GM19238 (cell line): Measurements from ENCODE around the gene ZNF316.
"Not testable (repeated sequence)": the region's sequence is repeated elsewhere in the genome, so short reads cannot be mapped to it uniquely, and the experiment has no call there.

Experiments
- DNase-seq: peaks from one replicate; pipeline ENCODE4 v3.0.0; 2011; ENCODE audit warnings: low spot score; ENCODE audit not compliant: insufficient read length

Gene ZNF316

DNA sequence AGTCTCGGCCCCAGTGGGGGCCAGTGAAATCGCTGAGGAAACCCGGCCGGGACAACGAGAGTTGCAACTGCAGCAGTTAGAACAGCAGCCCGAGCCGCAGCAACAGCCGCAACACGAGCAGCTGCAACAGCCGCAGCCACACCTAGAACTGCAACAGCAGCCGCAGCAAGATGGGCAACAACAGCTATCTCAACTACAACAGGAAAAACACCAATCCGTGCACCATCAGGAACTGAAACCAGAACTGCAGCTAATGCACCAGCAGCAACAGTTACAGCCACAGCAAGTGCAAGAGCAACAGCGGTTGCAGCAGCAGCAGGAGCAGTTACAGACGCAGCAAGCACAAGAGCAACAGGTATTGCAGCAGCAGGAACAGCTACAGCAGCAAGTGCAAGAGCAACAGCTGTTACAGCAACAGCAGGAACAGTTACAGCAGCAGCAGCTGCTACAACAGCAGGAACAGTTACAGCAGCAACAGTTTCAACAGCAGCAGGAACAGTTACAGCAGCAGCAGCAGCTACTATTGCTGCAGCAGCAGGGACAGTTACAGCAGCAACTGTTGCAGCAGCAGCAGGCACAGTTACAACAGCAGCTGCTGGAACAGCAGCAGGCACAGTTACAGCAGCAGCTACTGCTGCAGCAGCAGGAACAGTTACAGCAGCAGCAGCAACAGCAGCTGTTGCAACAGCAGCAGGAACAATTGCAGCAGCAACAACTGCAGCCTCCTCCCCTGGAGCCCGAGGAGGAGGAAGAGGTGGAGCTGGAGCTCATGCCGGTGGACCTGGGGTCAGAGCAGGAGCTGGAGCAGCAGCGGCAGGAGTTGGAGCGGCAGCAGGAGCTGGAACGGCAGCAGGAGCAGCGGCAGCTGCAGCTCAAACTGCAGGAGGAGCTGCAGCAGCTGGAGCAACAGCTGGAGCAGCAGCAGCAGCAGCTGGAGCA lies 15.7 kb upstream of the ZNF316 start:
- DNase-seq, result no peak

DNA sequence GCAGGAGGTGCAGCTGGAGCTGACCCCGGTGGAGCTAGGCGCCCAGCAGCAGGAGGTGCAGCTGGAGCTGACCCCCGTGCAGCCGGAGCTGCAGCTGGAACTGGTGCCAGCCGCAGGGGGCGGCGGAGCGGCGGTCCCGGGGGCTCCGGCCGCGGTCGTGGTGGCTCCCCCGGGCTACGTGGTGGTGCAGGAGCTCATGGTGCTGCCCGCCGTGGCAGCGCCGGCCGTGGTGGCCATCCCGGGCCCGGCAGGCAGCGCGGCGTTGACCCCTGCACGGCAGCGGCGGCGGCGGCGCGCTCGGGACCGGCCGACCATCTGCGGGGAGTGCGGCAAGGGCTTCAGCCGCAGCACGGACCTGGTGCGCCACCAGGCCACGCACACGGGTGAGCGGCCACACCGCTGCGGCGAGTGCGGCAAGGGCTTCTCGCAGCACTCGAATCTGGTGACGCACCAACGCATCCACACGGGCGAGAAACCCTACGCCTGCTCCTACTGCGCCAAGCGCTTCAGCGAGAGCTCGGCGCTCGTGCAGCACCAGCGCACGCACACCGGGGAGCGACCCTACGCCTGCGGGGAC lies 14.9 kb upstream of the ZNF316 start:
- no peak for DNase-seq

DNA sequence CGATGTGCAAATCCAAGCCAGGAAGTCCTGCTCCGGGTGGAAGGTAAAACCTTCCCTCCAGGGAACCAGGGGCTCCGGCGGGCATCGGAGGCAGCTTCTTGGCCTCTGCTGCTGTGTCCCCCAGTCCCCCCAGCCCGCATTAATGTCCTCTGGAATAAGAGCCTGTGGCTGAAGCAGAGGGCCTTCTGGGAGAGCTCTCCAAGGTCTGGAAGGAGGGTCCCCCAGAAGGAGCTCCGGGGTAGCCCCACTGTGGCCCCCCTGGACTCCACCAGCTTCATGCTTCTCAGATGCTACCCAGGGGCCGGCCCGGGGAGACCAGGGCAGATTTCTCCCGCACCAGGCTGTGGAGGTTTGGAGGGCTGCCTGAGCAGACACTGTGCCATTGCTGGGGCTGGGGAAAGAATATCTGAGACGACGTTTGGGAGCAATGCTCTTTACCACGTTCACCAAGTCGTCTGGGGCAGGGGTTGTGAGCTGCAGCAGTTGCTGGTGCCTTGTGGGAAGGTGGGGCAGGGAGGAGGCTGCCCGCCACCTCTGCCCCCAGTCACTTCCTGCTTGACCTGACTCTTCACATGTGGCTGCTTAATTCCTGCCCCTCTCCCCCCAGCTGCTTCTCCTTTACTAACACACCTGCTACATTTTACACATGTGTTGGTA lies 13.4 kb upstream of the ZNF316 start:
- peak; percentile 40 for DNase-seq

GRCh38 chr7:6624246-6624611 lies 12.9 kb upstream of the ZNF316 start:
- DNase-seq, result no peak

DNA sequence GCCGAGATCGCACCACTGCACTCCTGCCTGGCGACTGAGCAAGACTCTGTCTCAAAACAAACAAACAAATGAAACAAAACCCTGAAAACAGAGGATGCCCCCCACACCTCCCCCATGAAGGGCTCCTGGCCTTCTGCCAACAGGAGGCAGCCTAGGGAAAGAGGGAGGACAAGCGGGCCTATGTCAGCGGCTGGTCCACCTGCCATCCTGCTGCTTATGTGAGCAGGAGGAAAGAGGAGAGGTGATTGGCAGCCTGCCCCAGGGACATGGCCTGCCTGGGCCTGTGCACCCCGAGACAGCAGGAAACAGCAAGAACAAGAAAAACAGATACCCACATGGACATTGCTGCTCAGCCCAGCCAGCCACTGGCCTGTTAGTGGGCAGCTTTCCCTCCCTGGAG lies 9.1 kb upstream of the ZNF316 start:
- DNase-seq, result no peak

DNA sequence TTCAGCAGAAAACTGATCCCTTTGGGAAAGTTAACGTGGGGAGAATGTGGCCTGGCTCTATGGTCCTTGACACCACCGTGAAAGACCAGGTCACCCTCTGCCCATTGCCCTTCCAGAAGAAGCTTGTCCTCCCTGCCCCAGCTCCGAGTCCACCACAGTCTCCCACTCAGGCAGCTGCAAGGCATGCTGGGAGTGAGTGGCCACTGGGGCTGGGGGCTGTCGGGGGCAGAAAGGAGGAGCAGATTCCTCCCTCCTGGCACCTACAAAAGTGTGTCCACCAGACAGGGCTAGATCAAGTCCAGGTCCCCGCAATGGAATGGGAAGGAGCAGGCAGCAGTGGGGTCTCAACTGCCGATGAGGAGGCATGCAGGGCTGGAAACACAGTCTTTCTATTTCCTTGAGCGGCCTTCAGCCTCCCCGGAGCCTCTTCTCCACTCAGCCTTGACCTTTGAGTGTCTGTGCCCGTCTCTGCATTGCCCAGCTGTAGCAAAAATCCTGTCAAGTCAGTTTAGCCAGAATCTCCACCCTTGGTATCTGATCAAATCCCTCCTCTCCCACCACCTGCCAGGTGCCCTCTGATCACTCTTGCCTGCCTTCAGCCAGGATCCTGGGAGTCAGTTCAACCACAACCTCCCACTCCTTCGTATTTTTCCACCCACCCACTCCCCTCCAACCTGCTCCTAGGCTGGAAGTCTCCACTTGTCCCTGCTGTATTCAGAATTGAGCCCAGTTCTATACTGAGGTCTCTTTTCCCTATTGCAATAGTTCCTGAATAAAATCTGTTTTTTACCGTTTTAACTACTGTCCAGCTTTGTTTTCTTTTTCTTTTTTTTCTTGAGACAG lies 6.9 kb upstream of the ZNF316 start:
- DNase-seq, result no peak

GRCh38 chr7:6631605-6632004 lies 5.5 kb upstream of the ZNF316 start:
- no peak for DNase-seq

DNA sequence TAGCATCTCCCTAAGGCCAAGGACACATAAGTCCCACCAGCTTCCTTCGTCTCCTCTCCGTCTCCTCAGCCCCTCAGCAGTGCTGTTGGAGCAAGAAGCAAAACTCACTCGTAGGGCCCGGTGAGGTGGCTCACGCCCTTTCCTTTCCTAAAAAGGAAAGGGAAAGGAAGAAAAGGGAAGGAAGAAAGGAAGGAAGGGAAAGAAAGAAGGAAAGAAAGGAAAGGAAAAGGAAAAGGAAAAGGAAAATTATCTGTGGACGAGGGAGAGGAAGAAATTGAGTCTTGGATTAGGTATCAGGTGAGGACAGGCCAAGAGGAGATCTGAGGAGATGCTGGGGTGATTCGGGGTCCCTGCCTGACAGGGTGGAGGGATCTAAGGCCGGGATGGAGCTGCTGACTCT lies 3.1 kb upstream of the ZNF316 start:
- no peak for DNase-seq

DNA sequence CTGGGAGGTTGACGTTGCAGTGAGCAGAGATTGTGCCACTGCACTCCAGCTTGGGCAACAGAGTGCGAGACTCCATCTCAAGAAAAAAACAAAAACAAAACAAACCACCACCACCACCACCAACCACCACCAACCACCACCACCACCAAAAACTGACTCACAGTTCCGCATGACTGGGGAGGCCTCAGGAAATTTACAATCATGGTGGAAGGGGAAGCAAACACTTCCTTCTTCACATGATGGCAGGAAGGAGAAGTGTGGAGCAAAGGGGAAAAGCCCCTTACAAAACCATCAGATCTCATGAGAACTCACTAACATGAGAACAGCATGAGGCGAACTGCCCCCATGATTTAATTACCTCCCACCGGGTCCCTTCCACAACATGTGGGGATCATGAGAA lies 2.1 kb upstream of the ZNF316 start:
- DNase-seq, result not testable (repeated sequence)

GRCh38 chr7:6637544-6638229 lies 569 bp downstream of the ZNF316 start:
- peak; percentile 95 for DNase-seq

DNA sequence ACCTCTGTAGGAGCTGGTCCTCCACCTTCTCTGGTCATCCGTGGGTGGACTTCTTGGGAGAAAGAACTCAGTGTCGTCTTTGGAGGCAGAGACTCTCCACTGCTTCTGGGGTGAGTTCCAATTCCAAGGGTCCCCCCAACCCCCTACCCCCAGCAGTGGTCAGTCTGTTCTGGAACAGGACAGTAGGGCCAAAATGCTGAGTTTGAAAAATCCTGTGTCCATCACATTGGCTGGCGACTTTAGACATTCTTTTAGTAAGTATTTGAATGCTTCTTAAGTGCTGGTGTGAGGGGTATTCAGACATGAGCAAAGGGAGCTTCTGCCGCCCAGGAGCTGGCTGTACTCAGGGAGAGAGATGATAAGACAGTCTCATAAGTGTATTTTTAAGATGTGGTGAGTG lies 1.9 kb downstream of the ZNF316 start:
- no peak for DNase-seq

- DNase-seq, result no peak
Measured at GRCh38 chr7:6639627-6640026, 2.5 kb downstream of the ZNF316 start.

GRCh38 chr7:6640246-6640721 lies 3.2 kb downstream of the ZNF316 start:
- no peak for DNase-seq

GRCh38 chr7:6641305-6642035 lies 4.4 kb downstream of the ZNF316 start:
- DNase-seq, result no peak

DNA sequence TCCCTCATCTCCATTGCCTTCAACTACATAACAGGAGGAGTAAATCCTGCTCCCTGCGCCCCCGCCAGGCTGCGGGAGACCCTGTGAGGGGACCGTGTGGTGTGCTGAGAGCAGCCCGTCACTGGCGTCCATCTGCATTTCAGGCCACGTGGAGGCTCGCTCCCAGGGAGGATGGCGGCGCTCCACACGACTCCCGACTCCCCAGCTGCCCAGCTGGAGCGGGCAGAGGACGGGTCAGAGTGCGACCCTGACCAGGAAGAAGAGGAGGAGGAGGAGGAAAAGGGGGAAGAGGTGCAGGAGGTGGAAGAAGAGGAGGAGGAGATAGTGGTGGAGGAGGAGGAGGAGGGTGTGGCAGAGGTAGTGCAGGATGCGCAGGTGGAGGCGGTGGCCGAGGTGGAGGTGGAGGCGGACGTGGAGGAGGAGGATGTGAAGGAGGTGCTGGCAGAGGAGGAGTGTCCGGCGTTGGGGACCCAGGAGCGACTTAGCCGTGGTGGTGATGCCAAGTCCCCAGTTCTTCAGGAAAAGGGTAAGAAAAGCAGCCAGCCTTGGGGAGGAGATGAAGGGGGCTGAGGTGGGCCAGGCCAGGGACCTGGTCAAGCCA lies 5.2 kb downstream of the ZNF316 start:
- no peak for DNase-seq

GRCh38 chr7:6642861-6643640 lies 5.9 kb downstream of the ZNF316 start:
- DNase-seq, result no peak

DNA sequence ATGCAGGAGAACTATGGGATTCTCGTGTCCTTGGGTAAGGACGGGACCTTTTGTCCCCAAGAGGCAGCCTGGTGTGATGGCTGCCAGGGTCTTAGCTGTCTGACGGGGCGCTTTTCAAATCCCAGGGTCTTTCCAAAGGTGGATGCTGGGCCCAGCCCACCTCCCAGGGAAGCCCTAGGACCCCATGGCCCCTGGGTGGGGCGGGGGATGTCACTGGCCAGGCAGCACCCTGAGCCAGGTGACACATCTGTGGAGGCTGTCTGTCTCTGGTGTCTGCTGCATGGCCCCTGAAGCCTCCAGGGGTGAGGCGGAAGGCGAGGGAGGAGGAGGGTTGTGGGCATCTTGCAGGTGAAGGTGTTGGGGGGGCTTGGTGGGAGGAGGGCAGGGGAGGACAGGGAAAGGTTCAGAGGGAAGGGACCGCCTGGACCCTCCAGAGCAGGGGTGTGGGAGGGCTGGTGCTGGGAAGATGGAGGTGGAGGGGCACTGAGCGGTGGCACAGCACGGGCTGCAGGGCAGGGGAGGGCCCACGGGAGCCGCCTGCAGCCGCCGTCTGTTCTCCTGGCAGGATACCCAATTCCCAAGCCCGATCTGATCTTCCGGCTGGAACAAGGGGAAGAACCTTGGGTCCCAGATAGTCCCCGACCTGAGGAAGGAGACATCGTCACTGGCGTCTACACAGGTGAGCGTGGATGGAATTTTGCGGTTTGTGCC lies 7.0 kb downstream of the ZNF316 start:
- no peak for DNase-seq

GRCh38 chr7:6644728-6645127 lies 7.6 kb downstream of the ZNF316 start:
- DNase-seq, result no peak
